Measurements from ENCODE around the gene FSTL5.

DNA sequence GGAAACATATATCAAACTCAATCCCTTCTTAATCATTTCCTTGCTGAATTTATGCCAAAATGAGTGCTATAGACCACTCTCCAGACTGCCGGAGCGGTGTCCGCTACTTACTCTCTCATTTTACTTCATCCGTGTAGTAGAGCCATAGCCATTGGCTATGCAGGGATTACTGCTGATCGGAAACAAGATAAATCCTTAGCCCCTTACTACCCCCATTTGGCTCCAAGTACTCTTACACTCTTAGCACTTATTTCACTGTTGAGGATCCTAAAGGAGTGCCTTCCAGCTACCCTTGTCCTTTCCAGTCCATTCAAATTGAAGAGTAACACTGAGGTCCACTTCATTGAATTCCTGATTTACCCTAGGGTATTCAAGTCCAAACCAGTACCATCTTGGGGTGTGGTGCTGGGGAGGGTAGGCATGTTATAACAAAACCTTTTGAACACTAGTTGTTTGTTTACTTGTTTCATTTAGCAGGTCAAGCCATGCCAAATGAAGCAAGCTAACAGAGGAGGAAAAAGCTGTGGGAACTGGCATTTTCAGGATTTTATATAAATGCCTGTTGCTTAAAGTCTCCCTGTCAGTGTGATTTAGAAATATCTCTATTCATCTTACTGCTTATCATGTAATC is 715.1 kb downstream of the FSTL5 start:
- TF ChIP-seq YY1 (IDR thresholded peaks at IDR 0.05; ENCODE audit: low read depth, low read length) (no peak), SIRT6 (IDR thresholded peaks at IDR 0.05; ENCODE audit: low read length) (no peak), GABPA (IDR thresholded peaks at IDR 0.05; ENCODE audit: borderline replicate concordance, insufficient read depth, low read length) (no peak), MAFK (IDR thresholded peaks at IDR 0.05; ENCODE audit: low read depth, low read length) (no peak), SIN3A (conservative IDR thresholded peaks at IDR 0.05 in 1 of 2, IDR thresholded peaks at IDR 0.05 in 1 of 2; ENCODE audit: low read depth in 1 of 2, low read length in 2 of 2) (no peak), CHD1 (IDR thresholded peaks at IDR 0.05; ENCODE audit: low read depth, low read length) (no peak), RFX5 (IDR thresholded peaks at IDR 0.05; ENCODE audit: borderline replicate concordance, low read depth, low read length) (no peak), KDM1A (IDR thresholded peaks at IDR 0.05; ENCODE audit: borderline replicate concordance, low read length) (no peak), BCL11A (IDR thresholded peaks at IDR 0.05; ENCODE audit: low read depth in 2 of 2, low read length in 2 of 2) (no peak)
- TF ChIP-seq, protein P1, sequence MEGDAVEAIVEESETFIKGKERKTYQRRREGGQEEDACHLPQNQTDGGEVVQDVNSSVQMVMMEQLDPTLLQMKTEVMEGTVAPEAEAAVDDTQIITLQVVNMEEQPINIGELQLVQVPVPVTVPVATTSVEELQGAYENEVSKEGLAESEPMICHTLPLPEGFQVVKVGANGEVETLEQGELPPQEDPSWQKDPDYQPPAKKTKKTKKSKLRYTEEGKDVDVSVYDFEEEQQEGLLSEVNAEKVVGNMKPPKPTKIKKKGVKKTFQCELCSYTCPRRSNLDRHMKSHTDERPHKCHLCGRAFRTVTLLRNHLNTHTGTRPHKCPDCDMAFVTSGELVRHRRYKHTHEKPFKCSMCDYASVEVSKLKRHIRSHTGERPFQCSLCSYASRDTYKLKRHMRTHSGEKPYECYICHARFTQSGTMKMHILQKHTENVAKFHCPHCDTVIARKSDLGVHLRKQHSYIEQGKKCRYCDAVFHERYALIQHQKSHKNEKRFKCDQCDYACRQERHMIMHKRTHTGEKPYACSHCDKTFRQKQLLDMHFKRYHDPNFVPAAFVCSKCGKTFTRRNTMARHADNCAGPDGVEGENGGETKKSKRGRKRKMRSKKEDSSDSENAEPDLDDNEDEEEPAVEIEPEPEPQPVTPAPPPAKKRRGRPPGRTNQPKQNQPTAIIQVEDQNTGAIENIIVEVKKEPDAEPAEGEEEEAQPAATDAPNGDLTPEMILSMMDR (IDR thresholded peaks at IDR 0.05; ENCODE audit: control extremely low read depth in 1 of 3, insufficient read depth in 1 of 3, low read depth in 1 of 3, low read length in 3 of 3), result no peak
- TF ChIP-seq, protein P2, sequence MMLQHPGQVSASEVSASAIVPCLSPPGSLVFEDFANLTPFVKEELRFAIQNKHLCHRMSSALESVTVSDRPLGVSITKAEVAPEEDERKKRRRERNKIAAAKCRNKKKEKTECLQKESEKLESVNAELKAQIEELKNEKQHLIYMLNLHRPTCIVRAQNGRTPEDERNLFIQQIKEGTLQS (IDR thresholded peaks at IDR 0.05; ENCODE audit: insufficient read depth, low read depth, low read length), result no peak
- TF ChIP-seq, protein P3, sequence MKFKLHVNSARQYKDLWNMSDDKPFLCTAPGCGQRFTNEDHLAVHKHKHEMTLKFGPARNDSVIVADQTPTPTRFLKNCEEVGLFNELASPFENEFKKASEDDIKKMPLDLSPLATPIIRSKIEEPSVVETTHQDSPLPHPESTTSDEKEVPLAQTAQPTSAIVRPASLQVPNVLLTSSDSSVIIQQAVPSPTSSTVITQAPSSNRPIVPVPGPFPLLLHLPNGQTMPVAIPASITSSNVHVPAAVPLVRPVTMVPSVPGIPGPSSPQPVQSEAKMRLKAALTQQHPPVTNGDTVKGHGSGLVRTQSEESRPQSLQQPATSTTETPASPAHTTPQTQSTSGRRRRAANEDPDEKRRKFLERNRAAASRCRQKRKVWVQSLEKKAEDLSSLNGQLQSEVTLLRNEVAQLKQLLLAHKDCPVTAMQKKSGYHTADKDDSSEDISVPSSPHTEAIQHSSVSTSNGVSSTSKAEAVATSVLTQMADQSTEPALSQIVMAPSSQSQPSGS (IDR thresholded peaks at IDR 0.05; ENCODE audit: low read length), result no peak

Data from H1 (cell line).